ENCODE results near the gene RCBTB2.

- TF ChIP-seq ZNF274 (IDR thresholded peaks at IDR 0.05; ENCODE audit: low read depth, low read length) (no peak), YY1 (IDR thresholded peaks at IDR 0.05; ENCODE audit: insufficient read depth, insufficient read length) (no peak)
These were observed 43.6 kb upstream of the RCBTB2 start for GRCh38 chr13:48576448-48577010.
